ENCODE results near the gene CLASP1.
"Not testable (repeated sequence)": the region's sequence is repeated elsewhere in the genome, so short reads cannot be mapped to it uniquely, and the experiment has no call there.

CLASP1 gene

GRCh38 chr2:121298476-121298875, 350.8 kb downstream of the CLASP1 start:
- DNase-seq: no peak

DNA sequence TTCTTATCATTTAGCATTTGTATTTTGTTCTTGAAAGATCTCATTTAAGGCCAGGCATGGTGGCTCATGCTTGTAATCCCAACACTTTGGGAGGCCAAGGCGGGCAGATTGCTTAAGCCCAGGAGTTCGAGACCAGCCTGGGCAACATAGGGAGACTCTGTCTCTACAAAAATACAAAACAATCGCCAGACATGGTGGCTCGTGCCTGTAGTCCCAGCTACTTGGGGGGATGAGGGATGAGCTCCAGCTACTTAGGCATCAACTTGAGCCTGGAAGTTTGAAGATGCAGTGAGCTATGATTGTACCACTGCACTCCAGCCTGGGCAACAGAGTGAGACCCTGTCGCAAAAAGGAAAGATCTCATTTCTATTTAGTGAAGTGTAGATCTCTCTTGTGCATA, 351.4 kb downstream of the CLASP1 start:
- DNase-seq: not testable (repeated sequence)

GRCh38 chr2:121297217-121297830, 351.9 kb downstream of the CLASP1 start:
- DNase-seq: no peak

DNA sequence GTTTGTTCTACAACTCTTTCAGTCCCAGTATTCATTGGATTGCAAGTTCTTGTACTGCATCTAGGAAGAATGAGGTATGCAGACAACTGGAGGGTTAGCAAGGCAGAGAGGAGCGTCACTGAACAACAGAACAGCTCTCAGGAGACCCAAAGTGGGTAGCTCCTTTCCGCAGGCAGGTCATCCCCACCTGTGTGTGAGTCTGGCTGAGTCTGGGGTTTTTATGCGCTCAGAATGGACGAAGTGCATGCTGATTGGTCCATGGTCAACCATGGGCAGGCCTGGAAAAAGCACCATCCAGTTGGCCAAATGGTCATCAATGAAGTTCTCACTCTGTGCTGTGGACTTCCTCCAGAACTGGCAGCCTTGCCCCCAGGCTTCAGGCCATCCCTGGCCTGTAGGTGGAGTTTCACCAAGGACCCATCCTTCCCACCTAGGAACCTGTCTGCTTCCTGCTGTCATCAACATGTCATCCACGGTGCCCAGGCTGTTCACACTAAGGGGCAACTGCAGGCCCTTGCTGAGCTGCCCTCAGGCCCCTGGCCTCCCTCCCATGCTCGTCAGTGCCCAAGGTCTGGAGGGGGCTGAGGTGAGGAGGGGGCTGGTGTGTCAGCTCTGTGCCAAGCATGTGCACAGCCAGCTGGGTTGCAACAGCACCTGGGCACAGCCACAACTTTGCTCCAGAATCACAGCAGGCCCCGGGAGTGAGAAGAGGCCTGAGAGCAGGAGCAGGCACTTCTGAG, 353.2 kb downstream of the CLASP1 start:
- no peak for DNase-seq

DNA sequence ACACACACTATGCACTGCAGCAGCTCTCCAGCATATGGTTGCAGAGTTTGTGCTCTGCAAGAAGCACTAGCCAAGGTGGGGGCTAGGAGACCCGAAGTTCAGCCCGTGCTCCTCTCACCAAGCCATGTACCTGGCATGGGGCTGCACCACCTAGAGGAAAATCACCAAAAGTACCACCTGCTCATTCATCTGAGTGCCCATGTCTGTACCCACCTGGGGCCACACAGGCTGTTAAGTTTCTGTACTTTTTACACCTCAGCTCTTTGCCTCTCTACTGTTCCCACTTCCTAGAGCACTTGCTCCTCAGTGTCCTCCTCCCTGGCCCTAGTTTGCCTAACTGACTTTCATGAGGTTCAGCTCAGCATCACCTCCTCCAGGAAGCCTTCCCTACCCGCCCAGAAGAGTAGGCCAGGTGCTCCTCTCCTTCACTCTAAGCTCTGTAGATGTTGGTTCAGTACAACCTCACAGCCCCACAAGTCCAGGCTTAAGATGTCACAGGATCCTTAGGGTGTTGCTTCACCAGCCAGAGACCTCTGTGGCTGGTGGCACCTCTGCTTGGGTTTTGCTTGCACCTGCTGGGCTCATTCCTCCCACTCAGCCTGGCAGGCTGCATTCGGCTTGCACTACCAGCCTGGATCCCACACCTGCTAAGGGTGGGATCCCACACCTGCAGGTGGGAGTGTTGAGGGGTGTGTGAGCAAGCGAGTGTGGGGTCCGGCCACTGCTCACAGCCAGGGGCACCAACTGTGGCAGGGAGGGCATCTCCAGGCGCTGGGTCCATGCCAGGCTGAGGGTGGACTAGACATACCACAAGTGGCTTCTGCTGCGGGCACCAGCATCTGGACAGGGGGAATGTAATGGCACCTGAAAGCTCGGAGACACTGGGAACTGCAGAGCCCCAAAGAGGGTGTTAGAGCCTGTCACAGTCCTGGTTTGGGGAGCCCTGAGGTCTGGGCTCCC, 354.1 kb downstream of the CLASP1 start:
- DNase-seq: no peak

DNA sequence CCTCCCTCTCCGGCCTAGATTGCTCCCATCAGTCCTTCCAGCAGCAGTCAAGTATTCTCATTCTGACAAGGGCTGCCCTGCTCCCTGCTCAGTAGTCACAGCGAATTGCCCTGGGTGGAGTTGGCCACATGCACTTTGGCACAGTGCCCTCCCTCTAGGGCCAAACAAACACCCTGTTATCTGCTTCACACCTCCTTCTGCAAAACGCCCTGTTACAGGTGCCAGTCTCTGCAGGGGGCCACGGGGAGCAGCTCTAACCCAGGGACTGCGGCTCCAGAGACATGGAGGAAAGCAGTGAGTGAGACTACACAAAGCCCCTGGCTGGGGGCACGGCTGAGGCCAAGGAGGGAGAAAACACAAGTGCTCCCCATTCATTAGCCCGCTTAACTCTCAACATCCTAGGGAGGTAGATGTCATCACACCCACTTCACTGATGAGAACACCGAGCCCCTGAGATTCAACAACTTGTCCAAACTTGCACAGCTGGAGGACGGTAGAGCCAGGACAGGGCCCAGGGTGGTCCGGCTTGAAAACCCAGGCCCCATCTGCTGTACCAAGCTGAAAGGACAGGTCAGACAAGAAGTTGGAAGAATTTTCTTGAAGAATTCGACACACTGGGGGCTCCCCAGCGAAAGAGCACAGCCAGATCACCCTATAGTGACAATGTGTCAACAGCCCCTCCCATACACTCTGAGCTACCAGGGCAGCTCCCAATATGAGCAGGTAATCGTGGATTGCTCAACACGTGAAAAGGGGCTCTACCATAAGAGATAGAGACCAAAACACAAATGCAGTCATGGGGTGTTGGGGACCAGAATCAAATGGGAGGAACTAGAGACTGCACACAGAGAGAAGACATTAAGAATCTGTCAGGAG, 355.6 kb downstream of the CLASP1 start:
- DNase-seq: no peak

DNA sequence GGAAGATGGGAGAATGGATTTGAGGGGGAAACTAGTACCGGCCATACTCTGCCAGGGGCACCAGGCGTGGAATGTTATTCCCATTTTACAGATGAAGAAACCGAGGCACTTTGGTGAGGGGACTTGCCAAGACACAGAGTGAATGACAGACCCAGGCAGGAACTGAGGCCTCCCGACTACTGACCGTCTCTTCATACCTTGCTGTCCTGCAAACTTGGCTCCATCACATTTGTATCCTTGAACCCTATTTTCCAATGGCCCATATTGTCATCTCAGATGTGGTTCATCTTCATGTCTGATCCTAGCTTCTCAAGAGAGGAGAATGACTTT, 358.0 kb downstream of the CLASP1 start:
- DNase-seq: no peak

DNA sequence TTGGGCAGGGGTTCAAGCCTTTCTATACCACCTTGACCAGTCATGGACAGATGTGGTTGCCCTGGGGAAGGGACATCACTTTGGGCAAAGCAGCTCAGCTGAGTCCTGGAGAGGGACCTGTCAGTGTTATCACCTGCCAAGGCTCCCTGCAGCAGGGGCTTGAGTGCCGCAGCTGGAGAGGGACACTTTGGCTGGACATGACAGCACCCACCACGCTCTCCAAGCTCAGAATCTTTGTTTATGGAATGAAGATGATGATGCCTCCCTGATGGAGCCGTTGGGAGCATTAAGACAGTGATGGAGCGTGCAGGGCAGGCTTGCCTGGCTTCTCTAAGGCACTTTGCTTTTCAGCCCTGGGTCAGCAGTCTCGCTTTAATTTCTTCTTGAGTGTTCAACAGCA, 360.0 kb downstream of the CLASP1 start:
- DNase-seq: no peak

- no peak for DNase-seq
Observed at GRCh38 chr2:121288454-121289231, 360.6 kb downstream of the CLASP1 start.

DNA sequence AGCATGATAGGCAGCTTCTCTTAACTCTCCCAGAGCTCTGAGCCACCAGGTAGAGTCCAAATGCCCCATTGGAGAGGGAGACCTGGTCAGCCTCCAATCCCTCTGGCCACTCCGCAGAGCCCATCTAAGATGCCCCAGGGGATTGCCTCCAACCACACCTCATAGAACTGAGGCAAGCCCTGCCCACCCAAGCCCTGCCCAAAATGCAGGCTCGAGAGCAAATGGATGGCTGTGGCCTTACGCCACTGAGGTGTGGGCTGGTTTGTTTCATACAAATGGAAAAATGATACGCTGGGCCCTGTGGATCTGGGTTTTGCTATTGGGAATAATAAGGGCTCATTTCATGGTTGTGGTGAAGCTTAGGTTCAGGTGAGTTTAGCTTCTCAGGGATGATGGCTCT, 361.3 kb downstream of the CLASP1 start:
- no peak for DNase-seq

All from stimulated activated CD4-positive, alpha-beta T cell treated with anti-CD3 and anti-CD28 coated beads, Interleukin-2, amount 100 ng/mL, for 48 hours (primary cell).